SIG-M5 (cell line): ENCODE measurements around the gene FXYD3.
"Not testable (repeated sequence)": the region's sequence is repeated elsewhere in the genome, so short reads cannot be mapped to it uniquely, and the experiment has no call there.

ENCODE experiments used
- DNase-seq: peaks from one replicate; lab custom pipeline; 2025; lab: John Stamatoyannopoulos, UW

The FXYD3 gene

DNA sequence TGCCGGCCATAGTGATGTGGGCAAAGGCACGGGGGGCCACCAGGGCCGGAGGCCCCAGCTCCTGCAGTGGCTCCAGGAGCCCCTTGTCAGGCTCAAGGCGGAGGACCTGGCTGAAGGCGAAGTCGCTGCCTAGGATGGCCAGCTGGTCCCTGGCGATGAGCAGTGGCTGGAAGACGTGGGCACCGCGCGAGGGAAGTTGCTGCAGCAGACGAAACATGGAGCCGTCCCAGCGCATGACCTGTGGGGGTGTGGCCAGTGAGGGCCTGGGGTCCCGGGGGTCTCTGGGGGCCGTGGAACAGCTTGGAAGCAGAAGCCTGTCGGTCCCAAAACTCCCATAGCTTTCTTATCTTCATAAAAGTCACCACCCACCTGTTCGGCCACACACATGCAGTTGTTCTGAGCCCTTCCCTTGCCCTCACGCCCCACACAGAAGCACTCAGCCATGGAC, 9.7 kb downstream of the FXYD3 start:
- no peak for DNase-seq

DNA sequence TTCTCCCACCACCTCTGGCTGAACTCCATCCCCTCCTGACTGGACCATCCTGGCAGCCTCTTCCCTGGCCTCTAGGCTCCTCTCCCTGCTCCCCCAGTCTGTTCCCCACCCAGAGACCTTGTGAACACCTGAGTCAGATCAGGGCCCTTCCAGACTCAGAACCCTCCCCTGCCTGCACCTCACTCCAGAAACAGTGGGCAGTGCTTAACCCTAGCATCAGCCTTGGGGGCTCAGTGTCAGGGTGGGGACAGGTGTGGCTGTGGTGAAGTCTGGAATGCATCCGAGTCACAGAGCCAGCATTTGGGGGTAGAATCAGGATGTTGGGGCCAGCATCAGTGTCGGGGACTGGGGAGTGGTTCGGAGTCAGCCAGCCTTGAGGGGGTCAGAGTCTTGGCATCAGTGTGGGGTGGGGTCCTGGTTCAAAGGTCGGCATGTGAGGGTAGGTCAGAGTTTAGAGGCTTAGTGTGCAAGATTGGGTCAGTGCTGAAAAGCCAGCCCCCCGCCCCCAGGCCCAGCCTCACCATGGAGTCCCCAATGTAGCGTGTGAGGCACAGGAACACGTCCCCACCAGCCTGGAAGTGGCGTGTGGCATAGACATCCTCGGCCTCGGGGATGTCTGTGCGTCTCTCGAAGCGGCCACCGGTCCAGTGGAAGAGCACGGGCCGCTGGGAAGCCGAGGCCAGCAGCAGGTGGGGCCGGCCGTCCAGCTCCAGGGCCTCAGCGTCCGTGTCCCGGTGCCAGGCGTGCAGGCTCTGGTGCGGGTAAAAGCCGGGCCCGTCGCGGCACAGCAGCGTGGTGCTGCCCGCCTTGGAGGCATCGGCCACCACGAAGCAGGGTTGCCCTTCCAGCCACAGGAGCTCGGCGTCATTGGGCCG, 10.4 kb downstream of the FXYD3 start:
- DNase-seq, result no peak

DNA sequence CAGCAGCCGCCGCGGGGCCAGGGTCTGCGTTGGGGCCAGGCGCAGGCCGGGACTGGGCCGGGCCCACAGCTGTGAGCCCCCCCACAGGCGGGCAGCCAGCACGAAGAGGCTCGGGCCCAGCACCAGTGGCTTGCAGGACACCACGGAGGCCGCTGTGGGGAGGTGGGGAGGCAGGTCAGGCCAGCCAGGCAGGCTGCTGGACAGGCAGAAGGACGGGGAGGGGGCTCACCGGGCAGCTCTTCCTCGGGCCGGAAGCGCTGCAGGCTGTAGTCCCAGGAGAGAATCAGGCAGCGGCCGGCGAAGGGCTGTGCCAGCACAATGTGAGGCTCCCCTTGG, 11.0 kb downstream of the FXYD3 start:
- DNase-seq, result no peak

DNA sequence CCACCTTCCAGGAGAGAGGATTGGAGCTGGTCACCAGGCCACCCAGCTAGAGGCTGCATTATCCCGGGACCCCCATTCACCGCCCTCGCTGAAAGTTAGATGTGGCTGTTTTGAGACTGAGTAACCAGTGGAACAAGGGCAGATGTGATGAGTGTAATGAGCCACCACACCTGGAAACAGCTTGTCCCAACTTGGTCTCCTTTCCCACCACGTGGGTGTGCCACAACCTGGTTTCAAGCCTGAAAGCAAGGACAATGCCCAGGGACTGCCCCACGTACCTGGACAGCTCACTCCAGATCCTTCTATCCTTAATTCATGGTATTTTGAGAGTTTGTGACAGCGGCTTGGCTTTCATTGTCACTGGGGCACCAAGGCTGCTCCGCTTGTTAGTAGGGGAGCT, 12.2 kb downstream of the FXYD3 start:
- DNase-seq, result no peak

DNA sequence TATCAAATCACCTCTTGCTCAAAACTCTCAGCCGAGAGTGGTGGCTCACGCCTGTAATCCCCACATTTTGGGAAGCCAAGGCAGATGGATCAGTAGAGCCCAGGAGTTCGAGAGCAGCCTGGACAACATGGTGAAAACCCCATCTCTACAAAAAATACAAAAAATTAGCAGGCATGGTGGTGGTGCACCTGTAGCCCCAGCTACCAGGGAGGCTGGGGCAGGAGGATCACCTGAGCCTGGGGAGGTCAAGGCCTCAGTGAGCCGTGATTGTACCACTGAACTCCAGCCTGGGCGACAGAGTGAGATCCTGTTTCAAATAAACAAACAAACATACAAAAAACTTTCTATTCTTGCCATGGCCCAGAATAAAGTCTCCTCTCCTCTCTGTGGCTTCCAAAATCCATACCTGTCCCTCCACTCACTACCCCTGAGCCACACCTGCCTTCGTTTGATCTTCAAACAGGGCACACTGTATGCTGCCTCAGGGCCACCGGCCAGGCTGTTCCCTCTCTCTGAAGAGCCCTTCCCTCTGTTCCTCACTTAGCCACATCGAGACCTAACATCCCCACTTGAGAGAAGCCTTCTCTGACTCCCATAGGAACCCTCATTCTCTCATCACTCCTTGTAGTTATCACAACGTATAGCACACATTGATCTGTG, 12.9 kb downstream of the FXYD3 start:
- DNase-seq, result no peak

DNA sequence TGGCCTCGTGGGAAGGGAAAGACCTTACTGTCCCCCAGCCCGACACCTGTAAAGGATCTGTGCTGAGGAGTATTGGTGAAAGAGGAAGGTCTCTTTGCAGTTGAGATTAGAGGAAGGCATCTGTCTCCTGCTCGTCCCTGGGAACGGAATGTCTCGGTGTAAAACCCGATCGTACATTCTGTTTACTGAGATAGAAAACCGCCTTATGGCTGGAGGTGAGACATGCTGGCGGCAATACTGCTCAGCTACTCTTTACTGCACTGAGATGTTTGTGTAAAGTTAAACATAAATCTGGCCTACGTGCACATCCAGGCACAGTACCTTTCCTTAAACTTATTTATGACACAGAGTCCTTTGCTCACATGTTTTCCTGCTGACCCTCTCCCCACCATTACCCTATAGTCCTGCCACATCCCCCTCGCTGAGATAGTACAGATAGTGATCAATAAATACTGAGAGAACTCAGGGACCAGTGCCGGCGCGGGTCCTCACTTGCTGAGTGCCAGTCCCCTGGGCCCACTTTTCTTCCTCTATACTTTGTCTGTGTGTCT, 14.2 kb downstream of the FXYD3 start:
- DNase-seq, result not testable (repeated sequence)

DNA sequence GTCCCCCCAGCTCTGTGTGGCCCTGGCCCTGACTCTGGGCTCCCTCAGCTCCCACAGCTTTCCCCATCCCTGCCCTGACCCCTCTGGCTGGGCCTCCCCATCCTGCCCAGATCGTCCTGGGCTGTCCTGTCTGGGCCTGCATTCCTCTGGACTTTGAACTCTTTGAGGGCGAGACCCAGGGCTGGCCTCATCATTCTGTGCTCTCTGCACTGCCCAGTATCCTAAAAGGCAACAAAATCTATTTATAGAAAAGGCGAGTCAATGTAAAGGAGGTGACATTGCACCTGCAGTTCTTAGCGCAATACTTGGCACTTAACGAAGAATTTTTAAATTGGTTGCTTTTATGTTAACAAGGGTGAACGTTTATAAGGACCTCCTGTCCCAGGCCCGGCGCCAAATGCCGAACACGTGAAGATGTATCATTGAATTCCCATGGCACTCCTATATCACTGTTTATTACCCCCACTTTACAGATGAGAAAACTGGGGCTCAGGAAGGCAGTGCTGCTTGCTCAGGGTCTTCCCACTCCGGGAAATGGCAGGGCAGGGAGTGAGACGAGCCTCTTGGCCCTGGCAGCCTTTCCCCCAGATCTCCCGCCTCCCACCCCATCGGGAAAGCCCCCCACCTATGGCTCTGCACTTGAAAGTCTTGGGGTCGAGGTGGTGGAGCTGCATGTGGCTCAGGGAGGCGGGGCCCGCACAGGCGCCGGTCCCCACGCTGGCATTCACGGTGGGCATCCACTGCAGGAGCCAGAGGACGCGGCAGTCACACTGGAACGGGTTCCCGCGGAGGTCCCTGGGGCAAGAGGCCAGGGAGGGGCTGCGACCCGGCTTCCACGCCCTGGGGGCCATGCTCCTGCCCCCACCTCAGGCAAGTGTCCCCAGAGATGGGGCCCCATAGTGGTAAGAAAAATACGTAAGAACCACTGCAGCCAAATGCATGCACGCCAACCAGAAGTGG, 15.4 kb downstream of the FXYD3 start:
- DNase-seq, result no peak

DNA sequence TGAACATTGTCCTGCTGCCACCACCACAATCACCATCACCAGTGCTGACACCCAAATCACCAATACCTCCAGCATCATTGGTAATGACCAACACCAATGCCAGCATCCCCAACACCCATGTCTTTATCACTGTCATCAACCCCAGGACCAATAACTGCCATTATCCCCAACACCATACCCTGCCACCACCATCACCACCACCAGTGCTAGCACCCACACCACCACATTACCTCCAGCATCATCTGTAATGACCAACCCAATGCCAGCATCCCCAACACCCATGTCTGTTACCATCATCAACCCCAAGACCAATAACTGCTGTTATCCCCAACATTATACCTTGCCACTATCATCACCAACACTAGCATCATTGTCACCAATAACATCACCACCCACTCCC, 16.6 kb downstream of the FXYD3 start:
- DNase-seq, result no peak

DNA sequence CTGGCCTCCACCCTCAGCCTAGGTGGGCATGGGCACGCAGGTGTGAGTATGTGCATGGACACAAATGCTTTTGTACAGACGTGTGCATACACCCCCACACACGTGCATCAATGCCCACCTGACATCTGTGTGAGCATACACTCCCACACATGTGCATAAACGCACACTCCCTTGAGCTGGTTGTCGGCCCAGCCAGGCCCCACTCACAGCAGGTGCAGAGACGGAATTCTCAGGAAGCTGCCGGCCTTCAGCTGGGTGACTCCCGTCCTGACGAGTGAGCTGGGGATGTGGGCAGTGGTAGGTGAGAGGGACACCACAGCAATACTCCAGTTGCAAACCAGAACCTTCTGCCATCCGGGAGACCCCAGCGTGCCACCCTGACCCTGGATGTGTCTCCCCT, 18.2 kb downstream of the FXYD3 start:
- DNase-seq, result no peak

DNA sequence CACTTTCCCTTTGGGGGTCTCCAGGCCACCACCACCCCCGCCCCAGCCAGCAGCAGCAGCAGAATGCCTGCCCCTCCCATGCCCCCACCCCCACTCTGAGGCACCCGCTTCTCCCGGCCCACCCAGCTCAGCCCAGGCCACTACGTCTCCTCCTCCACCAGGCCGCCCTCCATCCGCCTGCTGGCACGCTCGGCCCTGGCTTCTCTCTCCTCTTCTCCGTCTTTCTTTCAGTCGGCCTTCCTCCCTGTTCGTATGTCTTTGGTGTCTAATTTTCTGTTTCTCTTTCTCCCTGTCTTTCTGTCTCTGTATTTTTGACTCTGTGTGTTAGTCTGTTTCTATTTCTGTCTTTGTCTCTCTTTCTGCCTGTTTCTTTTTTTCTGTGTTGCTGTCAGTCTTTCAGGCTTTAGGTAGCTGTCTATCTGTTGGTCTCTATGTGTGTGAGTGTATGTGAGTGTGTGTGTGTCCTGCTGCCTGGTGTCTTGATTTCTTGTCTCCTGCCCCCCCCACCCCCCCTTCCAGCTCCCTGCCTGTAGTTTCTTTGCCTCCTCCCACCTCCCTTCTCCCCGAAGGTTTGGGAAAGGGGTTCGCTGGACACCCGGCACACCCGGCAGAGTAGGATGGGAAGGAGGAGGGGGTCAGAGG, 19.1 kb downstream of the FXYD3 start, which contains the start of gene LGI4:
Gene LGI4 (minus strand): TSS at position 459 of the 642 bp plus-strand sequence. CDS start 379 bp downstream, at position 80.
- DNase-seq, result no peak

DNA sequence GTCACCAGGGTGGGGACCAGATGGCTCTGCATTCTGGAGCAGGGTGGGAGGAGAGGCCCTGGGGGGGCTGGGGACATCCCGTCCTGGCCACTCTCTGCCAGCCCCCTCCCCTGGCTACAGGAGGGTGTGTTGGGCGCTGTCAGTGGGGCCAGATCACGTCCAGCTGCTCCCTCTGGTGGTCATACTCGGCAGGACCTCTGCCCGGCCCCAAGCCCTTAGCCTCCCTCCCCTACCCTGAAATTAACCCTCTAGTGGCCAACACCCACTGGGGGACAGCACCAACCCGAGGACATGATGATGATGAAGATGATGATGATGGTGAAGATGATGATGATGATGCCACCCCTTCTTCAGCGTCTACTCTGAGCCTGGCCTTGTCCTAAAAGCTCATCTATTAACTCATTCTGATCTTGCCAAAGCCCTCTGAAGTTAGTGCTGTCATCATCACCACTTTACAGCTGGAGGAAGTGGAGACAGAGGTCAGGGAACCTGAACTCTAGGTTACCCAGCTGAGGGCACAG, 19.8 kb downstream of the FXYD3 start:
- DNase-seq, result no peak

DNA sequence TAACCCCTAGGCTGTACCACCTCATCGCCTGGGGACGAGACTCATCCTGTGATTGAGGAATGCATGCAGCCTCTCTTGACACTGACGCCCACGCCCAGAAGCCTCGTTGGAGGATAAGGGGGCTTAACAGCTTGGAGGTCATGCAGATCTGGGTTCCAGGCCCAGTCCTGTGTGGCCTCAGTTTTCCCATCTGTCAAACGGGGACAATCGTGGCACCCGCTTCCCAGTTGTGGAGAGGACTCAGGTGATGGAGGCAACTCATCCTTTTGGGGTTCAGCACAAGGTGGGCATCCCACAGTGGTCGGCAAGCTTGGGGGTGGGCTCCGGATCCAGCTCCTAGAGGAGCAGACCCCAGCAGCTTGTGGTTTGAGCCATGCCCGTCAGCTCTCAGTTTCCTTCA, 20.6 kb downstream of the FXYD3 start:
- DNase-seq, result no peak

DNA sequence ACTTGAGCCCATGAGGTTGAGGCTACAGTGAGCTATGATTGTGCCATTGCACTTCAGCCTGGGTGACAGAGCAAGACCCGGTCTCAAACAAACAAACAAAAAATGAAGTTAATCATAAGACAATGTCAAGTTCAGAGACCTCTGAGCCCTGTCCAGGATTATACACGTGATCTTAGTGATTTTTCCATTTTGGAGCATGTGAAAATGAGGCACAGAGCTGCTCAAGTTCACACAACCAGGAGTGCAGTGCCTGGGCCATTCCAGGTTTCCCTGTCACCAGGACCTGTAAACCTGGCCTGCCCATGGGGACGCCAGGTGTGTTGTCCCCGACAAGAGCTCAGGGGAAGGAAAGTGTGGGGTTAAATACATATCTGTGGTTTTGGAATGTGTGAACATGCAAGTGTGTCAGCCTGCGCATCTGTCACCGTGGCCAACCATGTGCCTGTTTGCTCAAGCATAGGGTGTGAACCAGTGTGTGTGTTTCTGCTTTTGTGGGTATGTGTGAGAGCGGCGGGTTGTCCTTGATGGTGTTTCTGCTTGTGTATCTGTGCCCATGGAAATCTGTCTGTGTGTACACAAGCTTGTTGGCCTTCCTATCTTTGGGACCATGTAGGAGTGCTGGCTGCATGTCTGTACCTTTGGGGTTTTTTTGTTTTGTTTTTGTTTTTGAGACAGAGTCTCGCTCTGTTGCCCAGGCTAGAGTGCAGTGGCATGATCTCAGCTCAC, 21.5 kb downstream of the FXYD3 start:
- DNase-seq, result no peak

DNA sequence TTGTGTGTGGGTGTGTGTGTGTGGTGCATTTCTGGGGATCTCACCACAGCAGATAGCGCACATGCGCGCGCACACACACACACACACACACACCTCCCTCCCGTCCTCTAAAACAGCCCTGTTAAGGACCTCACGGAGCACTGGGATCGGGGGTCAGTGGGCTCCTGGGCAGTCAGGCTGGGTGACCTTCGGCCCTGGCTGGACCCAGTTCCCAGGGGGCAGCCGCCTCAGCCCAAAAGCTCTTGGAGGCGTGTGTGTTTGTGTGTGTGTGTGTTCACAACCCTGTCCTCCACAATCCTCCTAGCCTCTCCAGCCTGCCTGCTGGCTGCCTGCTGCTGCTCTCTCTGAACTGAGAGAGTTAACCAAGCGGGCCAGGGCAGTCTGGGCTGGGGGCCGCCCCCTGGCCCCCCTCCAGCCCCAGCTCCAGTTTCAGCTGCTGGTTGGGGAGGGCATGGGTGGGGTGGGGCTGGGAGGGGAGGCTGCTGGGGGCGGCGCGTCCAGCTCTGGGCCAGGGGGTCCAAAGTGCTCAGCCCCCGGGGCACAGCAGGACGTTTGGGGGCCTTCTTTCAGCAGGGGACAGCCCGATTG, 22.8 kb downstream of the FXYD3 start, which contains the start of gene FXYD1:
Gene FXYD1 (plus strand): TSS at position 520 of the 588 bp plus-strand sequence. CDS start 1,256 bp downstream, outside the sequence.
- no peak for DNase-seq

DNA sequence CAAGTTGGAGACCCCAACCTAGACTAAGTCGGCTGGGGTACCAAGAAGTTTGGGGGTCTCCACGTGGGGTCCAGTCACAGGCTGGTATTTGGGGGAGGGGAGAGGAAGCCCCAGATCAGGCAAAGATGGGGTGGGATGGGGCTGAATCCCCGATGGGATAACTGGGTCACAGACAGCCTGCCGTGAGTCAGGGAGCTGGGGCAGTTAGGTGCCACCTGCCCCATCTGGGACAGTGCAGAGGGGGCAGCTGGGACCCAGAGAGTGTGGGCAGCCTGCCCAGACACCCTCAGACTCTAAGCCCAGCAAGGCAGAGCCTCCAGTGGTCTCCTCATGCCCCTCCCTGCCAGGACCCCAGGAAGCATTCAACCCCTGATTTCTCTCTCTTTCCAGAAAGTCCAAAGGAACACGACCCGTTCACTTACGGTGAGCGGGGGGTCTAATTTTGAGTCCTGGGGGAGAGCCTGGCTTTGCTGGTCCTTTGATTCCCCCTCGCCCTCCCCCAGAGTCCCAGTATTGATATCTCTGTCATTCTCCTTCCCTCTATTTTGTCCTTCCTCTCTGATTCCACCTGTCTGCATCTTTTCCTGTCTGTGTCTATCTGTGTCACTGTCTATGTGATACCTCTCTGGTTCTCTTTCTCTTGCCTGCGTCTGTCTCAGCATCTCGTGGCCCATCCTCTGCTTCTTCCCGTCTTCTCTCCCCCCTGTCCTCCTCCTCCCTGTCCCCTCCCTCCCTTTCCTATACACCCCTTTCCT, 24.8 kb downstream of the FXYD3 start:
- DNase-seq, result no peak

DNA sequence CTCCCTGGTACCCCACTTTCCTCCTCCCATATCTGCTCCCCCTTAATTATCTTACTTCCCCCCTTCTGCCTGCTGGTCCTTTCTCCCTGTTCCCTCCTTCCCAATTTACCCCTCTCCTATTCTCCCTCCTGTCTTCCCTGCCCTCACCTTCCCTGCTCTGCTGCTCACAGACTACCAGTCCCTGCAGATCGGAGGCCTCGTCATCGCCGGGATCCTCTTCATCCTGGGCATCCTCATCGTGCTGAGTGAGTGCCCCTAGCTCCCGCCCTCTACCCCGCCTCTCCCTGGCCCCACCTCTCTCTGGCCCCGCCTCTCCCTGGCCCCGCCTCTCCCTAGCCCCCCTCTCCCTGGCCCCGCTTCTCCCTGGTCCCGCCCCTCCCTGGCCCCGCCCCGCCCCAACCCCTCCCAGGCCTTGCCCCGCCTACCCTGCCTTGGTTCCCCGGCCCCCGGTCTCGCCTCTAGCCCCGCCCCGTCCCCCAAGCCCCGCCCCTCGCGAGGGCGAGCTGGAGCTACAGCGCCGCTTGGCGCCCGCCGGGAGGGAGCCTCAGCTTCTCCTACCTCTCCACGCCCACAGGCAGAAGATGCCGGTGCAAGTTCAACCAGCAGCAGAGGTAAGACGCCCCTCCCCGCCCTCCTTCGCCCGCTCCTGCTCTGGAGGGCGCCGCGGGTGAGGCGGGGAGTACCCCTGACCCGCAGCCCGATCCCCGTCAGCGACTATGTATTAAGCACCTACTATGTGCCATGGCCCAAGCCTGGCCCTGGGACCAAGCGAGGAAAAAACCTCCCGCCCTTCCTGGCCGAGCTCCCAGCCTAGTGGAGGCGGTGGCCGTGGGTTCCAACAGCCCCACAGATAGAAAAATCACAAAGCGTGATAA, 25.6 kb downstream of the FXYD3 start:
- peak; percentile 42 for DNase-seq

DNA sequence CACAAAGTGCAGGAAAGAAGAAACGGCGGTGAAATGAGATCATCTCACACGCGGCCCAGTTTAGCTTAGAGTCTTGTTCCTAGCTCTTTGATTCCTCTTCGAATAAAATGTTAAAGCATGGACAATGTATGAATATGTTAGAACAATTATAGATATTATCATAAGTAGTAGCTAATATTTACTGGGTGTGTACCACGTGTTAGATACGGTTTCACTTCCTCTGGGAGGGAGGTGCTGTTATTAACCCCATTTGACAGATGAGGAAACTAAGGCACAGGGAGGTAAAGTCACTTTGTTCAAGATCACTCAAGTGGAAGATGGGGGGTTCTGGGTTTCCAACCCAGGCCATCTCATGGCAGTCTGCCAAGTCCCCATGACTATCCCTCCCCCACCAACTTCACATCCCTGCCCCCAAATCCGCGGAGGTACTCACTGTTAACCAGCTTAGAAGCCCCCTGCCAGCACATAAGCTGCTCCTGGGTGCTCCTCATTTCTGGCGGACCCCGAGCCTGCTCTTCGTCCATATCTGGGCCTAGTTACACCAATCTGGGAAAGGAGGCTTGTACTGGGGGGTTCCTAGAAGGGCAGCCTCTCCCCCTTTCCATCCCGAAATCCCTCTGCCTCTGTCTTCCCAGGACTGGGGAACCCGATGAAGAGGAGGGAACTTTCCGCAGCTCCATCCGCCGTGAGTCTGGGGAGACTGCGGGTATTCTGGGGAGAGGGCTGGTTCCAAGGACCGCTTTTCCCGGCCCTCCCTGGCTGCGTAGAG, 26.4 kb downstream of the FXYD3 start:
- no peak for DNase-seq
